Stimulated activated CD8-positive, alpha-beta memory T cell treated with anti-CD3 and anti-CD28 coated beads, Interleukin-12 subunit alpha, Interleukin-12 subunit beta, amount 100 ng/mL, for 24 hours (primary cell): ENCODE results near the gene NEDD4L.

Experiments
- DNase-seq: peaks from one replicate; pipeline ENCODE4 v3.0.0-alpha.2; 2020; ENCODE audit errors: extremely low read depth

Gene NEDD4L

GRCh38 chr18:58208207-58208932, 164.3 kb downstream of the NEDD4L start:
- no peak for DNase-seq

DNA sequence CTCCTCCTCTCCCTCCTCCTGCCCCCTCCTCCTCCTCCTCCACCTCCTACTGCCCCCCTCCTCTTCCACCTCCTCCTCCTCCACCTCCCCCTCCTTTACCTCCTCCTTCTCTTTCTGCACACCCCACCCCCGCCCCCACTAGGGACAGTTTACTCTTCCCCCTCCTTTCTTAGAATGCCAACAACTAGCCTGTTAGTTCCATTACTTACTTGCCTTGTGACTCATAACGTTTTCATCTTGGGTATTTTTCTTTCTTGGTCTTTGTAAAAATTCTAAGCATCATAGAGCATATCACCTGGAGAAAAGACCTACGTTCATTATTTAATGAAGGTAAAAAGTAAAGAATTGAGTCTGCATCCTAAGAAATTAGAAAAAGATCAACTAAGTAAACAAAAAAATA, 165.3 kb downstream of the NEDD4L start:
- DNase-seq: no peak

DNA sequence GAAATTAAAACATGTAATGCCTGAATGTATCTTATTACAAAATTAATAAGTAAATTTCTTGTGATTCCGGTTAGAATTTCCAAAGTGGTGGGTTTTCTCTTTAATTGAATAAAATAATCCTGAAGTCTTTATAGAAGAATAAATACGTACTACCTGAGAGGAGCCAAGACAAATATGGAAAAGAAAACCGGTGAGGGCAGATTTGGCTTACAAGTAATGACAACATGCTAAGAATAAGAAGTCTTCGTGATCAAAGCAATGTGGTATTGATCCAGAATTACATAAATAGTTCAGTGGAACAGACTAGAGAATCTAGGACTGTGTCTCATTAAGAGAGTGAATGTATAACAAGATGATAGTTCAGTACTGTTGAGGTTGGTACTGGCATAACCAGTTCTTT, 167.5 kb downstream of the NEDD4L start:
- no peak for DNase-seq

DNA sequence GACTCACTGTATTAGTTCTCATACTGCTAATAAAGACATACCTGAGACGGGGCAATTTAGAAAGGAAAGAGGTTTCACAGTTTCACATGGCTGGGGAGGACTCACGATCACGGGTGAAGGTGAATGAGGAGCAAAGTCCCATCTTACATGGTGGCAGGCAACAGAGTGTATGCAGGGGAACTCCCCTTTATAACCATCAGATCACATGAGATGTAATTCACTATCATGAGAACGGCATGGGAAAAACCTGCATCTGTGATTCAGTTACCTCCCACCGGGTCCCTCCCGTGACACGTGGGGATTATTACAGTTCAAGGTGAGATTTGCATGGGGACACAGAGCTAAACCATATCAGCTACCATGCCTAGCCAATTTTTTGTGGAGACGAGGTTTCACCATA, 168.2 kb downstream of the NEDD4L start:
- no peak for DNase-seq

- no peak for DNase-seq
Measured at GRCh38 chr18:58213440-58213839, 169.4 kb downstream of the NEDD4L start.

DNA sequence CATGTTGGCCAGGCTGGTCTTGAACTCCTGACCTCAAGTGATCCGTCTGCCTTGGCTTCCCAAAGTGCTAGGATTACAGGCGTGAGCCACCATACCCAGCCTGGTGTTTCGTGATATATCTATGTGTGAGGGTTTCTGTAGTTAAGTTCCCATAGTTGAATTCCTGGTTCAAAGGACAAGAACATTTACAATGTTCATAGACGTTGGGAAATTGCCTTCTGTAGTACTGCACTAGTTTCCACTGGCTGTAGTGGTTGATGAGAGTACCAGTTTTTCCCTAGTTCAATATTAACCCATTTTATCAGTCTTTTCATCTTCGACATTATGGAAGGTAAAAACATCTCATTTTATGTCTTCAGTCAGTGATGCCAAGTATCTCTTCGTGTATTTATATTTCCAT, 171.0 kb downstream of the NEDD4L start:
- DNase-seq: no peak

- no peak for DNase-seq
Measured at GRCh38 chr18:58216071-58216481, 172.1 kb downstream of the NEDD4L start.

- DNase-seq: no peak
Measured at GRCh38 chr18:58217052-58217451, 173.0 kb downstream of the NEDD4L start.

GRCh38 chr18:58218117-58218516, 174.1 kb downstream of the NEDD4L start:
- no peak for DNase-seq

GRCh38 chr18:58221060-58221725, 177.2 kb downstream of the NEDD4L start:
- DNase-seq: no peak

DNA sequence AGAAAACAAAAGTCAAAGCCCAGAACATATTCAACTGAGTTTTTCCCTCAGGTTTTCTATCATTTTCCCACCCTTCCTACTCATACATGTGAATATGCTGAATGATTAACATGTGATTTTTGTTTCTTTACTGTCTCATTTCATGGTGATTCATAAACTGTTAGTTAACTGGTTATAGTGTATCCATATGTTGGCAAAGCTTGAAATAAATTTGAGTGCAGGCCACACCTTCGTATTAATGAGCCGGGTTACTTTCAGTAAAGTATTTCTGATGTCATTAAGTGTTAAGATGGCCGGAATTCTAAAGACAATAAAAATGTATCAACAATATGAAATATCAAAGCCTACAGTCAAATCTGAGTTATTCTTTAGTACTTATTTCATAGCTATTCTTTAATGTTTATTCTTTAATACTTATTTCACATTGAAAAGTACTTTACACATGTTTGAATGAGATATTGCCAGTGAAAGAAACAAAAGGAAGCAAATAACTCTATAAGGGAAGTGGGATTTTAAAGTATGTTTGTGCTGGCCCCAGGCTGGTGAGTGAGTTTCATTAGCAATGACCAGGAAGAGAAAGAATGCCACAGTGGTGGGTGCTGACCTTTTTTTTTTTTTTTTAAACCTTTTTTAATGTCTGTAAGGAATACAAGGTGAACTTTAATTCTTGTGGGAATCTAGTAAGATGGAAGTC, 178.6 kb downstream of the NEDD4L start:
- no peak for DNase-seq

- DNase-seq: no peak
Measured at GRCh38 chr18:58223717-58224424, 179.8 kb downstream of the NEDD4L start.

GRCh38 chr18:58224425-58224750, 180.4 kb downstream of the NEDD4L start:
- DNase-seq: no peak

GRCh38 chr18:58225101-58225500, 181.1 kb downstream of the NEDD4L start:
- no peak for DNase-seq

- no peak for DNase-seq
Measured at GRCh38 chr18:58226429-58226828, 182.4 kb downstream of the NEDD4L start.

- DNase-seq: no peak
Measured at GRCh38 chr18:58227361-58227930, 183.4 kb downstream of the NEDD4L start.

- no peak for DNase-seq
Measured at GRCh38 chr18:58228176-58228575, 184.2 kb downstream of the NEDD4L start.

DNA sequence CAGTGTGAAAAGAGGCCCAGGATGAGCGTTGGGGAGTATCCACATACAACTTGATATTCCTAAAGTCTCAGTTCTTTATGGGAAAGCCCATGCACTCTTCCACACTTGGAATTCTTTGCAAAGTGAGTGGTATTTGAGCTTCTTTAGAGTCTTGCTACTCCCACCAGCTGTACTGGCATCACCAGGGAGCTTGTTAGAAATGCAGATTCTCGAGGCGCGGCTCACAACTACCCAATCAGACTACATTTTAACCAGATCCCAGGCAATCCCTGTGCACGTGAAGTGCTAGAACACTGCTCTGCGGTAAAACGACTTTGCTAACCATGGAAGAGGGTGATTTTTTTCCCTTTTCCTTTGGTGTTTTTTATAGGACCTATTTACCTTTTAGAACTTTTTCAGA, 184.7 kb downstream of the NEDD4L start:
- no peak for DNase-seq

GRCh38 chr18:58229162-58229561, 185.1 kb downstream of the NEDD4L start:
- no peak for DNase-seq

DNA sequence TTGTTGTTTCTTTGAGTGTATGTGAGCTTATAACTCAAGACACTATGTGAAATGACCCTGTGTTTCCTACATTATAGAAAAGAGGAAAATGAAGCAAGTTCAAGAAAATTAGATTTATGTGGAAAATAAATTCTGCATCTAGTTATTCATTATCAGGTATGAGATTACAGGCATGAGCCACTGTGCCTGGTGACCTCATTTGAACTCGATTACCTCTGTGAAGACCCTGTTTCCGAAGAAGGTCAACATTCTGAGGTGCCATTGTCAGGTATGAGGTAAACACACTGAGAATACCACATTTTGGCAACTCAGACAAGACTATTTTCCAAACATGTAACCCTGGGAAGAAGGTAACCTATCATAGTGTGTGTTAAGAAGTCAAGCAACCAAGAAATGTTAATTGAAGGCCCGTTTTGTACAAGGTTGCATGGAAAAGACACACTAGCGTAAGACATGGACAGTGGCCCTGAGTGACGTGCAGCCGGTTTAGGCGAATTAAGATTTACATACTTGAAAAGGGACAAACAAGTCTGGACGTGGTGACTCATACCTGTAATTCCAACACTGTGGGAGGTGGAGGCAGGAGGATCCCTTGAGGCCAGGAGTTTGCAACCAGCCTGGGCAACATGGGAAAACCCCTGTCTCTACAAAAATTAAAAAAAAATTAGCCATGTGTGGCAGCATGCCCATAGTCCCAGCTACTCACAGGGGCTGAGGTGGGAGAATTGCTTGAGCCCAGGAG, 186.6 kb downstream of the NEDD4L start:
- no peak for DNase-seq

DNA sequence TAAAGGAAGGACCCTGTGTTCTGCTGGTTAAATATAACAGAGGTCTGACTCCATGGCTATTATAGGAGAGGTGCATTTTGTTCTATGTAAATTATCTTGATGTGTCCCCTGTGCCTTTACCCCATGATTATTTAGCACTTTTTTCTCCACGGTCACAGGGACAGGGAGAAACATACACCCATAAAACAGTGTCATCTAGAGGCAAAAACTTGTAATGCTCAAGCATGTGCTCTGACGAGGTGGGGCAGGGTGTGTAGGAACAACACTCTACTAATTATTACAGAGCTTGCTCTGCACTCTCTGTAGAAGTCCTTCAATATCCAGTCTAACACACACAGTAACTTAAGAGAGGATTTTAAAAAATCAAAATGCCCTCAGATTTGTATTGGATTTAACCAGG, 187.9 kb downstream of the NEDD4L start:
- DNase-seq: no peak
